NCI-H128 (cell line): Measurements from ENCODE around the gene FOSB.
"Not testable (repeated sequence)": the region's sequence is repeated elsewhere in the genome, so short reads cannot be mapped to it uniquely, and the experiment has no call there.

ENCODE experiments used
- DNase-seq: peaks from one replicate; lab custom pipeline; 2025; ENCODE audit not compliant: unreplicated experiment; lab: John Stamatoyannopoulos, UW

Gene FOSB

GRCh38 chr19:45503909-45504308 is 36.1 kb downstream of the FOSB start:
- no peak for DNase-seq

- no peak for DNase-seq
These were observed 37.6 kb downstream of the FOSB start for GRCh38 chr19:45505151-45505995.

DNA sequence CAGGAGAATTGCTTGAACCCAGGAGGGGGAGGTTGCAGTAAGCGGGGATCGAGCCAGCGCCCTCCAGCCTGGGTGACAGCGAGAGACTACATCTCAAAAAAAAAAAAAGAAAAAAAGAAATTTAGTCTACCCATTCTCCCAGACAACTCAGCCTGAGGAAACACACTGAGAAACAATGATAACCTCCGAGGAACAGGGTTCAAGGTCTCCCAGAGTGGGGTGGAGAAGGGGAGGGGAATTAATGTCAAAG is 38.1 kb downstream of the FOSB start:
- no peak for DNase-seq

GRCh38 chr19:45506246-45506988 is 38.6 kb downstream of the FOSB start:
- peak; percentile 79 for DNase-seq

GRCh38 chr19:45506989-45507871 is 39.4 kb downstream of the FOSB start, which contains the start of gene VASP:
VASP (plus strand) TSS chr19:45507479; CDS start chr19:45507772, 293 bp downstream.
- peak; percentile 59 for DNase-seq

DNA sequence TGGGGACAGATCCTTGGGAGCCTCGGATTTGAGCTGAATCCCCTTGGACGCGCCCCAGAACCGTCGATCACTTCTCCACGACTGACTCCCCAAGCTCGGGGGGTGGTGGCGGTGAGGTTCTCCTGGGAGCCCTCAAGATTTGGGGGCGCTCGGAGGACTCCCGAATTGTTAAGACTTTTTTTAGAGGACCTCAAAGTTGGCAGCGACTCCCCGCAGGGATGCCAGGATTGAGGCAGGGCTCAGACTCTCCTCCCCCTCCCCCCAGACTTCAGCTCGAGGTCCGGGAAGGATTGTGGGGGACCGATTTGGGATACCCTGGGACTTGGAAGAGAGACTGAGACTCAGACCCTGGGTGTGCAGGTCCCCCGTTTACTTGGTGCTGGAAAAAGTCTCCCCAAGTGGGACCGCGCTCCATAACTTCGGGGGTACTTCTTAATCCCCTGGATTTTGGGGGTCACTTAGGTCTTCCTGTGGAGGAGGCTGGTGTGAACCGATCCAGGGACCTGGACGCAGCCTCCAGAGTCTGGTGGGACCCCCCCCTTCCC is 40.1 kb downstream of the FOSB start:
- DNase-seq: no peak

GRCh38 chr19:45508417-45508860 is 40.6 kb downstream of the FOSB start:
- peak; percentile 31 for DNase-seq

GRCh38 chr19:45508861-45509691 is 41.3 kb downstream of the FOSB start:
- no peak for DNase-seq

- DNase-seq: no peak
These were observed 41.9 kb downstream of the FOSB start for GRCh38 chr19:45509692-45510015.

DNA sequence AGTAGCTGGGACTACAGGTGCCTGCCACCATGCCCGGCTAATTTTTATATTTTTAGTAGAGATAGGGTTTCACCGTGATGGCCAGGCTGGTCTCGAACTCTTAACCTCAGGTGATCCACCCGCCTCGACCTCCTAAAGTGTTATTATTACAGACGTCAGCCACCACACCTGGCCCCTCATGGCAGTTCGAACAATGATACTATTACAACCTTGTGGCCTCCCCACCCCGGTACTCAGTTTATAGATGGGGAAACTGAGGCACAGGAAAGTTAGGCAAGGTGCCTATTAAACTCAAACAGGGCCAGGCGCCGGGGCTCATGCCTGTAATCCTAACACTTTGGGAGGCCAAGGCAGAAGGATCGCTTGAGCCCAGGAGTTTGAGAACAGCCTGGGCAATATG is 42.6 kb downstream of the FOSB start:
- not testable (repeated sequence) for DNase-seq

DNA sequence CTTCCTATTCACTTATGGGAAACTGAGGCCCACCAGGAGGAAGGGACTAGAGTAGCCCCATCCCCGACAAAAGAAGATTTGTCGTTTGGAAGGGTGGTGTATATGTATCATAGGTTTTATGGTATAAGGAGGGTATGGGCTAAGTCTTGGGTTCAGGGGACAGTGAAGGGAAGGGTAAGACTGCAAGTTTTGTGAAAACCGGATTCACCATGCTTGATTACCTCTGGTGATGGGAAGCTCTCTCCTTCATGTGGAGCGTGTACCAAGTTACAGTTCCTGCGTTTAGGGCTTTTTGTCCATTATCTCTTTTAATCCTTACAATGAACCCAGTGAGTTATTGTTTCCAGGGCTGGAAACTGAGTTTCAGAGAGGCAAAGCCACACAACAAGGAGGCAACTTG is 43.3 kb downstream of the FOSB start:
- no peak for DNase-seq

DNA sequence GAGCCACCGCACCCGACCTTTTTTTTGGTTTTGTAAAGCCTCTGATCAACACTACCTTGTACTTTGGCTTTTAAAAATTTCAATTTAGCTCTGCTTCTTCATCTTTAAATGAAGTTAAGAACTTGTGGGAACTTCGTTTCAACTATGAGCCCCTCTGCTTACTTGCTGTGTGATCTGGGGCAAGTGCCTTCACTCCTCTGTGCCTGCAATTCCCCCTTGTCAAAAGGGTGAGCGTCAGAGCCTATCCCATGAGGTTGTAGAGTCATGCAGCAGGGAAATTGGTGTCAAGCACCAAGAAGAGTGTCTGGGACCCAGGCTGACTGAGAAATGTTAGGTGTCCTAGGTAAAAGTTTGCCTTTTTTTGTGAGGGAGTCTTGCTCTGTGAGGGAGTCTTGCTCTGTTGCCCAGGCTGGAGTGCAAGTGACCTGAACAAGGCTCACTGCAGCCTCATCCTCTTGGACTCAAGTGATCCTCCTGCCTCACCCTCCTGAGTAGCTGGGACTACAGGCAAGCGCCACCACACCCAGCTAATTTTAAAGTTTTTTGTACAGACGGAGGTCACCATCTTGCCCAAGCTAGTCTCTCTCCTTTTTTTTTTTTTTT is 45.2 kb downstream of the FOSB start:
- no peak for DNase-seq

DNA sequence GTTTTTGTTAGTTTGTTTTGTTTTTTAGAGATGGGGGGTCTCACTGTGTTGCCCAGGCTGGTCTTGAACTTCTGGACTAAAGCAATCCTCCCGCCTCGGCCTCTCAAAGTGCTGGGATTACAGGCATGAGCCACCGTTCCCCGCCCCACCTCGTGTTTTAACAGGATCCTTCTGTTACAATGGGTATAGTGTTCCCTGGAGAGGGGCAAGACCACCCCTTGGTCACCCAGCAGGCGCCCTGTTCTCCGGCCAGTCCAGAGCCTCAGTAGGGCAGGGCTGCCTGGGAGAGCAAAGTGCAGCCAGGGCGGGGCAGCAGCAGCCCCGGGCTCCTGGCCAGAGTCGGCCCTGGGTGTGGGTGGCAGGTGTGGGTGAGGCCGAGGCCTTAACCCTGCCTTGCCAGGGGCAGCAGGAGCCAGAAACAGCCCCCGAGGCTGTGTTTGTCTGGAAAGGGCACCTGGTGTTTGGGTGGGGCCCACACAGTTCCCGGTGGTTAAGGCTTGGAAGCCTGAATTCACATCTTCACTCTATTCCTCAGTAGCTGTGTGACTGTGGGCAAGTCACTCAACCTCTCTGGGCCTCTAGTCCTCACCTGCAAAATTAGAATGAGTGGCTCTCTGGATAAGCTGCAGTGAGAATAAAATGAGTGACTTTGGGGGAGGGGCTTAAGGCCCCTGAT is 46.7 kb downstream of the FOSB start:
- DNase-seq: no peak

GRCh38 chr19:45515081-45515624 is 47.4 kb downstream of the FOSB start:
- DNase-seq: no peak

DNA sequence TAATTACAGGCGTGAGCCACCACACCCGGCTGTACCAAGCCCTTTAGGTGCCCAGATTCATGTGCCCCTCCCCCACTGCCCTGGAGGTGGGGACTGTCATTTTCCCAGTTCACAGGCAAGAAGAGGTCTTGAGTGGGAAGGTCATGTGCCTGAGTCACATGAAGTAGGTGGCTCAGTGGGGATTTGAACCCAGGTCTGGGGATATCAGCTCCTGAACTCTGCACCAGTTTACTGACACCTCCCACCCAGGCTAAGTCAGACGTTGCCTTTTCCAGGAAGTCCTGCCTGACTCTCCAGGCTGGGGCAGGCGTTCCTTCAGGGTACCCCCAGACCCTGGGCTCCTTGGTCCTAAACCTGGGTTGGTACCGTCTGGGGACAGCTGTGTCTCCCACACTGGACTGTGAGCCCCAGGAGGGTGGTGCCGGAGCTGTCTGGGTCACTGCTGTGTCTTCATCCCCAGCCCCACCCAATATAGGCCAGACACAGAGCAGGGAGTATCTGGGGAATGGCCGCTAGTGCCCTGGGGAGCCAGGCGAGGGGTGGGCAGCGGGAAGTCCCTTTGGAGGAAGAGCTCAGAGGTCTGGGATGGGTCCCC is 48.1 kb downstream of the FOSB start:
- DNase-seq: no peak

DNA sequence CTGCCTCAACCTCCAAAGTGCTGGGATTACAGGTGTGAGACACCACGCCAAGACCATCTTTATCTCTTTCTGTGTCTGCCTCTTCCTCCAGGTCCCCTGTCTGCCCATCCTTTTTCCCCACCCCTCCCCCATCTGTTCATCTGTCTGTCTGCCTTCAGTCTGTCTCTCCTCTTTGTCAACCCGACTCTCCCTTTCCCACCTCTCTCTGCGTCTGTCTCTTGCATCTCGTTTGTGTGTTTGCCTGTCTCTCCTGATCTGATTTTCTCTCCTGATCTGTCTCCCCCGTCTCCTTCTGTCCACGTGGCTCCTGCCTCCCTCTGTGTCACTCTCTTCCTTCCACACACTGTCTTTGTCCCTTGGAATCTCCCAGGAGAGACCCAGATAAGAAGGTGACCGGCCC is 49.4 kb downstream of the FOSB start:
- no peak for DNase-seq

DNA sequence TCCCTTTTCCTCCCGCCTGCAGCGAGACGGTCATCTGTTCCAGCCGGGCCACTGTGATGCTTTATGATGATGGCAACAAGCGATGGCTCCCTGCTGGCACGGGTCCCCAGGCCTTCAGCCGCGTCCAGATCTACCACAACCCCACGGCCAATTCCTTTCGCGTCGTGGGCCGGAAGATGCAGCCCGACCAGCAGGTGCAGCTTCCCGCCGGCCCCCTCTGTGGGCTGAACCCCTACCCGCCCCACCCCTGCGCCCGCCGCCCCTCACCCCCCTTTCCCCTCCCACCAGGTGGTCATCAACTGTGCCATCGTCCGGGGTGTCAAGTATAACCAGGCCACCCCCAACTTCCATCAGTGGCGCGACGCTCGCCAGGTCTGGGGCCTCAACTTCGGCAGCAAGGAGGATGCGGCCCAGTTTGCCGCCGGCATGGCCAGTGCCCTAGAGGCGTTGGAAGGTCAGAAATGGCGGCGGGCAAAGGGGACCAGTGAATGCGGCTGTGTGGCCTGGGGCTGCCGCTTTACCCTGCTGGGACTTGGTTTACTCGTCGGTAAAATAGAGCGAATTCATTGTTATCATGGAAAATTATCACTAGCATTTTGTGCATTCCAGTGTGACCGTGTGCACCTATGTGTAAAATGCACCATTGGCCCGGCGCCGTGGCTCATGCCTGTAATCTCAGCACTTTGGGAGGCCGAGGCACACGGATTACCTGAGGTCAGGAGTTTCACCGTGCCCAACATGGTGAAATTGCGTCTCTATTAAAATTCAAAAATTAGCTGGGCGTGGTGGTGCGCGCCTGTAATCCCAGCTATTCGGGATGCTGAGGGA is 50.1 kb downstream of the FOSB start:
- no peak for DNase-seq

DNA sequence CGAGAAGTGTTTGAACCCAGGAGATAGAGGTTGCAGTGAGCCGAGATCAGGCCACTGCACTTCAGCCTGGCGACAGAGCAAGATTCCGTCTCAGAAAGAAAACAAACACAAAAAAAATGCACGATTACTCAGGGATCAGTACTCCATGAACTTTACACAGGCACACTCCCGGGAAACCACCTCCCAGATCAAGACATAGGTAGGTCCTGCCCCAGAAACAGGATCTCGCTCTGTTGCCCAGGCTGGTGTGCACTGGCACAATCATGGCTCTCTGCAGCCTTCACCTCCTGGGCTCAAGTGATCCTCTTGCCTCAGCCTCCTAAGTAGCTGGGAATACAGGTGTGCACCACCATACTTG is 50.7 kb downstream of the FOSB start:
- no peak for DNase-seq
